Endothelial cell of umbilical vein (primary cell): ENCODE data around the gene TMEM167B. TPM values are rescaled to one million over a fixed set of nuclear protein-coding genes. Genes with fewer than 3 reads are reported as not detected.

Experiments used
- BruUV-seq: library from RNA; stranded (reverse); fragments of 400-500 nt; replicated peaks from 2 replicates; lab custom pipeline; 2021; lab: Mats Ljungman, UMichigan
- CTCF ChIA-PET: fragments of 300-600, 350-600 bp; sonication (Branson Sonifier 250); formaldehyde crosslinking; loops from one replicate; lab custom pipeline; 2021; ENCODE audit warnings: antibody characterized with exemption, inconsistent platforms; lab: Charles Lee
- POLR2A ChIA-PET: fragments of 300-600, 350-600 bp; sonication (Branson Sonifier 250); formaldehyde crosslinking; loops from one replicate; lab custom pipeline; 2021; ENCODE audit warnings: antibody characterized with exemption, inconsistent platforms; lab: Charles Lee
- DNase-seq: peaks from one replicate; pipeline ENCODE4 v3.0.0-alpha.2; 2011; ENCODE audit warnings: low read depth, low spot score
- FAIRE-seq: peaks from 2 replicates; lab custom pipeline; 2011; peaks lifted over from hg19 to GRCh38; lab: Jason Lieb, UNC
- H2AFZ ChIP-seq: 2 replicates; pipeline ENCODE4 v1.6.0; 2012; ENCODE audit warnings: low read depth, low read length, control low read depth, inconsistent platforms
- H3K27ac ChIP-seq: 2 replicates; pipeline ENCODE4 v1.5.1; 2011; ENCODE audit warnings: low read depth, mild to moderate bottlenecking, control low read depth, low read length, moderate library complexity; ENCODE audit not compliant: insufficient read depth
- H3K27me3 ChIP-seq, 2 experiments: 2 replicates each; pipeline versions ENCODE4 v1.6.0 to v1.6.1; 2011; ENCODE audit warnings: low read length in 2 of 2, mixed read lengths in 1 of 2; ENCODE audit not compliant: control insufficient read depth in 2 of 2, insufficient read depth in 2 of 2
- H3K36me3 ChIP-seq, 2 experiments: 2 replicates in 1 of 2; 3 replicates in 1 of 2; pipeline ENCODE4 v1.5.1; 2011; ENCODE audit warnings: low read length in 2 of 2, mild to moderate bottlenecking in 1 of 2, moderate library complexity in 1 of 2; ENCODE audit not compliant: control insufficient read depth in 2 of 2, insufficient read depth in 2 of 2; ENCODE audit errors: extremely low read depth in 1 of 2
- H3K4me1 ChIP-seq: 3 replicates; pipeline ENCODE4 v1.5.1; 2011; ENCODE audit warnings: mild to moderate bottlenecking, low read length; ENCODE audit not compliant: control insufficient read depth, insufficient read depth; ENCODE audit errors: extremely low read depth
- H3K4me2 ChIP-seq: 2 replicates; pipeline ENCODE4 v1.6.1; 2011; ENCODE audit warnings: low read length, control low read depth, mixed read lengths; ENCODE audit not compliant: insufficient read depth
- H3K4me3 ChIP-seq, 3 experiments: fragments of 200-600 bp in 1 of 3; sonication (generic), shearing (Covaris generic) in 1 of 3; replicated peaks in 1 of 3; 2 replicates each; pipeline ENCODE4 v1.5.1; 2011 to 2016; ENCODE audit warnings: control low read depth in 3 of 3, low read length in 3 of 3, mild to moderate bottlenecking in 2 of 3, inconsistent platforms in 1 of 3, low read depth in 1 of 3, moderate library complexity in 1 of 3; ENCODE audit not compliant: insufficient read depth in 1 of 3
- H3K79me2 ChIP-seq: 2 replicates; pipeline ENCODE4 v1.6.0; 2012; ENCODE audit warnings: low read length, inconsistent platforms; ENCODE audit not compliant: control insufficient read depth, insufficient read depth
- H3K9ac ChIP-seq: replicated peaks from 2 replicates; pipeline ENCODE3; 2011; ENCODE audit warnings: low read length, control low read depth; ENCODE audit not compliant: insufficient read depth; ENCODE audit errors: extremely low read depth
- H3K9me1 ChIP-seq: replicated peaks from 3 replicates; pipeline ENCODE4 v1.6.0; 2011; ENCODE audit warnings: mild to moderate bottlenecking, low read length; ENCODE audit not compliant: control insufficient read depth, insufficient read depth; ENCODE audit errors: extremely low read depth
- H3K9me3 ChIP-seq: replicated peaks from 2 replicates; pipeline ENCODE4 v1.5.1; 2012; ENCODE audit warnings: low read length, inconsistent platforms; ENCODE audit not compliant: control insufficient read depth, insufficient read depth
- H4K20me1 ChIP-seq: replicated peaks from 2 replicates; pipeline ENCODE3; 2011; ENCODE audit warnings: mild to moderate bottlenecking, low read length; ENCODE audit not compliant: control insufficient read depth, insufficient read depth; ENCODE audit errors: extremely low read depth
- CTCF ChIP-seq, 2 donors: IDR thresholded peaks; 1 replicate in 1 of 2; 2 replicates in 1 of 2; pipeline ENCODE4 v1.5.1; 2011; ENCODE audit warnings: low read length in 2 of 2, mild to moderate bottlenecking in 2 of 2, moderate library complexity in 2 of 2, control low read depth in 1 of 2, inconsistent platforms in 1 of 2, low read depth in 1 of 2; ENCODE audit not compliant: insufficient read depth in 1 of 2; ENCODE audit errors: extremely low read depth in 1 of 2
- EZH2 ChIP-seq: IDR thresholded peaks from 2 replicates; pipeline ENCODE4 v1.6.1; 2012; ENCODE audit warnings: borderline replicate concordance, low read depth, mild to moderate bottlenecking, moderate library complexity, low read length, inconsistent platforms; ENCODE audit not compliant: severe bottlenecking
- FOS ChIP-seq: IDR thresholded peaks from 2 replicates; pipeline ENCODE4 v1.6.1; 2011; ENCODE audit warnings: mild to moderate bottlenecking, low read length, moderate library complexity, borderline replicate concordance; ENCODE audit not compliant: insufficient read depth
- GATA2 ChIP-seq: IDR thresholded peaks from 2 replicates; pipeline ENCODE4 v1.7.0; 2011; ENCODE audit warnings: low read depth, mild to moderate bottlenecking, moderate library complexity, mixed read lengths, low read length; ENCODE audit not compliant: insufficient read length, insufficient read depth
- JUN ChIP-seq: IDR thresholded peaks from 2 replicates; pipeline ENCODE4 v1.6.1; 2011; ENCODE audit warnings: borderline replicate concordance, low read depth; ENCODE audit not compliant: insufficient read length, insufficient read depth
- MAX ChIP-seq: IDR thresholded peaks from 2 replicates; pipeline ENCODE4 v1.6.1; 2011; ENCODE audit not compliant: insufficient read depth, insufficient read length
- MYC ChIP-seq: IDR thresholded peaks from one replicate; pipeline ENCODE4 v1.6.1; 2011; ENCODE audit warnings: mild to moderate bottlenecking, low read depth, low read length
- POLR2A ChIP-seq: IDR thresholded peaks from 2 replicates; pipeline ENCODE4 v1.6.1; 2012; ENCODE audit warnings: low read depth, mild to moderate bottlenecking, control low read depth, low read length
- POLR2AphosphoS5 ChIP-seq: IDR thresholded peaks from 2 replicates; pipeline ENCODE4 v1.6.1; 2012; ENCODE audit warnings: low read depth, mild to moderate bottlenecking, control low read depth, low read length, moderate library complexity; ENCODE audit not compliant: insufficient read depth
- dilution Hi-C: fragments of 300-500 bp; cut with MboI; formaldehyde crosslinking; loops from one replicate; pipeline ENCODE4 v1.15.0; 2019; ENCODE audit warnings: low sequenced_read_pairs; ENCODE audit not compliant: extremely low pct_ligation_motif_present
- intact Hi-C: fragments of 100-400 bp; cut with micrococcal nuclease; formaldehyde crosslinking; loops from one replicate; pipeline ENCODE4 v1.10.0; 2022
- polyA plus RNA-seq, 4 experiments: library from polyadenylated mRNA; depleted of rRNA in 3 of 4; stranded (reverse) in 3 of 4; unstranded in 1 of 4; fragments of >200 nt; gene quantifications; 2 replicates each; pipeline versions ENCODE4 v1.2.1 to v1.2.3, GENCODE V29; 2011 to 2012; ENCODE audit warnings: missing spikeins in 1 of 4
- total RNA-seq: library from RNA; stranded (reverse); gene quantifications from 2 replicates; pipeline ENCODE4 v1.2.3, GENCODE V29; 2021

TMEM167B gene
- total and polyA plus RNA-seq, 2 donors (not counting 3 experiments of a cell fraction or from before 2014, with no cell fraction given): 6.7 to 21.1 TPM

DNA sequence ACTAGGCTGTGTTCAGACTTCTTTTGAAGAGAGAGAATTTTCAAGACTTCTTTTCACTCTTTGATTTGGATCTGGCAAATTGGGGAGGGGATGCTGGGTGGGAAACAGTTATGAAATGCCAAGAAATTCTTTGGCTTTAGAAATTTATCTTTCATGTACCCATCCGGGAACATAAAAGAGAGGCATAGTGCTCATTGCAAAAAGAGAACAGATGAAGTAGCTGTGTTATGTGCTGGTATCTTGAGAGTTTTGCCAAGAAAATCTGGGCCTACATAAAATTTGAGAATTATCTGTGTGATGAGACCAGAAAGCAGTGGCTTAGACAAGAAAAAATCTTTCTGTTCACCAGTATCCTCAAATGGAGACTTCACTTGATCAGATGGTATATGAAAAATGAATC, 4.3 kb downstream of the TMEM167B start:
- DNase-seq (no peak), FAIRE-seq (no peak)
- peaks cover 2 to 6% of the 10 kb centered on the region in 2 experiments for H3K36me3 ChIP-seq
- intact Hi-C loops: loop anchor here (10.0 kb wide), 1 partner anchor 940 kb away; the partner anchor contains the start of gene STRIP1
- ChIA-PET CTCF (interaction anchor here (1.9 kb wide), 1 partner anchor 11 kb away, joined by 6 read pairs; no protein-coding TSS in a partner anchor), POLR2A (no interaction called here)
- peaks cover 13% of the 10 kb centered on the region for H3K4me1 ChIP-seq
- BruUV-seq: no TSS peak
- no peaks in the 10 kb centered on the region for H3K27me3 ChIP-seq
- H3K79me2 ChIP-seq: peaks cover 22% of the 10 kb centered on the region
- H3K9me3 ChIP-seq: no peaks in the 10 kb centered on the region
- no peak overlapping the region for H3K4me2 ChIP-seq
- H3K9me1 ChIP-seq: no peaks in the 10 kb centered on the region
- TF ChIP-seq EZH2 (no peak), MAX (no peak), MYC (no peak), GATA2 (no peak), FOS (no peak), POLR2A (no peak), CTCF (IDR thresholded peaks at IDR 0.05; ENCODE audit: extremely low read depth in 1 of 2, insufficient read depth in 1 of 2, low read depth in 1 of 2, low read length in 2 of 2) (no peak), POLR2AphosphoS5 (no peak), JUN (no peak)
- H4K20me1 ChIP-seq: no peaks in the 10 kb centered on the region
- no peak overlapping the region for H3K4me3 ChIP-seq
- H3K9ac ChIP-seq: no peak overlapping the region
- dilution Hi-C loops: no loop called here
- H3K27ac ChIP-seq: no peak overlapping the region
- H2AFZ ChIP-seq: no peak overlapping the region
